ENCODE results near the gene SUSD6.

SUSD6 gene

DNA sequence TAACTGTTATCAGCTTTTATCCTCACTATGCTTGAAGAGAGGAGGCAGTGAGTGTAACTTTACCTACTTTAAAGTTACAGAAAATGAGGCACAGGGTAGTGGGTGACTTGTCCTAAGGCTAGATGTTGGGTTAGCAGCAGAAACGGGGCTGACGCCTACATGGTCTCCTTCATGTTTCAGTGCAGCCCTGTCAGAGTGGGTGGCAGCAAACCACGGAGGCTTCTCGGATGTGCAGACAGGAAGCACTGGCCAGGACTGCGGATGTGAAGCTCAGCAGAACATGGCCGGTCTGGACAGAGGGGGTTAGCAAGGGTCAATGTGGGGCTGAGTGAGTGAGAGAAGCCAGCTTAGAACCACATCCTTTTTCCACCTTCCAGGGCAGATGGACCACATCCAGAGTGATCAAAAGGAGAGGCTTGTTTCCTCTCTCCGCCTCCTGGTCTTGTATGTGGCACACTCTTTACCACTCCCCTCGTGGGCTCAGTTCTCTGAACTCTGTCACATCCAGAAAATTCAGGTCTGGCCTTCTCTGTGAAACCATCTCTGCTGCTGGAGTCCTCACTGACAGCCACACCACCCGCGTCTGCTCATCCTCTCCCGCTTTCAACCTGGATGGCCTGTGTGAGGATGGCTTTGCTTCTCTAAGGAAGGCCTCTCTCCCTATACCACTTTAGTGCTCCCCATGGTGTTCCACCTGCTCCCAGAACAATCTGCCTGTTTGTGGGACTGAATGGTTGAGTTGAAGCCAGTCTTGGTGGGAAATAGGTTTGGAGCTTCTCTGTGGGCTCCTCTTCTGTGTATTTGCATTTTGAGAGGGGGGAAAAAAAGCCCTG lies 14.1 kb downstream of the SUSD6 start:
- TF ChIP-seq, protein P1, sequence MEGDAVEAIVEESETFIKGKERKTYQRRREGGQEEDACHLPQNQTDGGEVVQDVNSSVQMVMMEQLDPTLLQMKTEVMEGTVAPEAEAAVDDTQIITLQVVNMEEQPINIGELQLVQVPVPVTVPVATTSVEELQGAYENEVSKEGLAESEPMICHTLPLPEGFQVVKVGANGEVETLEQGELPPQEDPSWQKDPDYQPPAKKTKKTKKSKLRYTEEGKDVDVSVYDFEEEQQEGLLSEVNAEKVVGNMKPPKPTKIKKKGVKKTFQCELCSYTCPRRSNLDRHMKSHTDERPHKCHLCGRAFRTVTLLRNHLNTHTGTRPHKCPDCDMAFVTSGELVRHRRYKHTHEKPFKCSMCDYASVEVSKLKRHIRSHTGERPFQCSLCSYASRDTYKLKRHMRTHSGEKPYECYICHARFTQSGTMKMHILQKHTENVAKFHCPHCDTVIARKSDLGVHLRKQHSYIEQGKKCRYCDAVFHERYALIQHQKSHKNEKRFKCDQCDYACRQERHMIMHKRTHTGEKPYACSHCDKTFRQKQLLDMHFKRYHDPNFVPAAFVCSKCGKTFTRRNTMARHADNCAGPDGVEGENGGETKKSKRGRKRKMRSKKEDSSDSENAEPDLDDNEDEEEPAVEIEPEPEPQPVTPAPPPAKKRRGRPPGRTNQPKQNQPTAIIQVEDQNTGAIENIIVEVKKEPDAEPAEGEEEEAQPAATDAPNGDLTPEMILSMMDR (IDR thresholded peaks at IDR 0.05; ENCODE audit: insufficient read depth, low read length, poor library complexity, severe bottlenecking) = no peak
- Histone ChIP-seq H3K4me3 (replicated peaks; ENCODE audit: low read depth, low read length) (peak overlapping the region; percentile 34), H3K36me3 (ENCODE audit: control insufficient read depth, insufficient read depth, low read length) (peaks cover 2% of the 10 kb centered on the region), H3K27me3 (replicated peaks; ENCODE audit: control insufficient read depth, insufficient read depth, low read length) (no peaks in the 10 kb centered on the region)
- peak; percentile 76 for DNase-seq (ENCODE audit: extremely low read depth, insufficient read length)

GRCh38 chr14:69626132-69626500 lies 14.7 kb downstream of the SUSD6 start:
- H3K4me3 ChIP-seq (replicated peaks; ENCODE audit: low read depth, low read length) = no peak overlapping the region
- no peak for DNase-seq (ENCODE audit: extremely low read depth, insufficient read length)
- TF ChIP-seq, protein P1 (IDR thresholded peaks at IDR 0.05; ENCODE audit: insufficient read depth, low read length, poor library complexity, severe bottlenecking) = no peak

DNA sequence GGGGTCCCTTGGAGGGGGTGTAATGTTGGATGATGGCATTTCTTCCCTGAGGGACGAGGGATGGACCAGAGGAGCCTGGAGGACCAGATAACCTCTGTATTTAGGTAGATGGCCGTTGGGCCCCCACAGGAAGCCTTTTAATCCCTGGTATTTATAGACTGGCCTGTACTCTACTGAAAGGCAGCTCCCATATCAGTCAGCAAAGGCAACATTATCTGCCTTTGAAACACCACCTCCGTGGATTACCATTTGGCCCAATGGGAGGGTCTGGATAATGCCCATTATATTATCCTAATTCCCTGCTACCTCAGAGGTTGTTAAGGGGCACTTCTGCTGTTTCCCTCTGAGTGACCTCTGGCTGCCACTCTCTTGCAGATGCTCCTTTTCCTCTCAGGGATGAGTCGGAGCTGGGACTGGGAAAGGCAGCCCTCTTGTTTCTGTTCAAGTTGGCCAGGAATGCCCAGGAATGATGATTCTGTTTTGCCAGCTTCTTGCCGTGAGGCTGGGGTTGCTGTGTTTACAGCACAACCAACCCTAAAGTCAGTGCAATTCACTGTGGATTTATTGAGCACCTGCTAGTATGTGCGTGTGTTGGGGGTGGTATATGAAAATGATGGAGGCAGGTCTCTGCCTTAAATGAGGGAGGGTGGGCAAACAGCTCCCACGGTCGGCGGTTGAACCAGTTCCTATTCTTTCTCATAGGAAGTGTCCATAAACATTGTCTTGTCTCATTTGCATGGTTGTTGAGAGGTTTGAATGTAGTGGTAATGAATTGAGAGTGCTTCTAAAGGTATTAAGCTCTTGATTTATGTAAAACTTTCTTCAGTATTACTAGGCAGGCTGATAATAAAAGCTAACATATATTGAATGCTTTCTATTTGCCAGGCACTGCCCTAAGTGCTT lies 18.1 kb downstream of the SUSD6 start:
- TF ChIP-seq, protein P1 (IDR thresholded peaks at IDR 0.05; ENCODE audit: insufficient read depth, low read length, poor library complexity, severe bottlenecking) = no peak
- Histone ChIP-seq H3K36me3 (ENCODE audit: control insufficient read depth, insufficient read depth, low read length) (peaks cover 2% of the 10 kb centered on the region; the same call in 1 of the 2 replicates), H3K27me3 (replicated peaks; ENCODE audit: control insufficient read depth, insufficient read depth, low read length) (no peaks in the 10 kb centered on the region), H3K4me3 (replicated peaks; ENCODE audit: low read depth, low read length) (peak overlapping the region; percentile 38)
- no peak for DNase-seq (ENCODE audit: extremely low read depth, insufficient read length)

More at GRCh38 chr14:69626132-69626500, 14.7 kb downstream of the SUSD6 start:
- H3K36me3 ChIP-seq (ENCODE audit: control insufficient read depth, insufficient read depth, low read length) = peaks cover 2% of the 10 kb centered on the region
- no peaks in the 10 kb centered on the region for H3K27me3 ChIP-seq (replicated peaks; ENCODE audit: control insufficient read depth, insufficient read depth, low read length)

- DNase-seq (ENCODE audit: extremely low read depth, insufficient read length) = no peak
- TF ChIP-seq, protein P1 (IDR thresholded peaks at IDR 0.05; ENCODE audit: insufficient read depth, low read length, poor library complexity, severe bottlenecking) = no peak
- 0 out of 2 replicates have a peak overlapping the region, but pooled peaks have one; percentile 6 for H3K4me3 ChIP-seq (replicated peaks; ENCODE audit: low read depth, low read length)
- H3K27me3 ChIP-seq (replicated peaks; ENCODE audit: control insufficient read depth, insufficient read depth, low read length) = no peaks in the 10 kb centered on the region
- peaks cover 2% of the 10 kb centered on the region; the same call in 1 of the 2 replicates for H3K36me3 ChIP-seq (ENCODE audit: control insufficient read depth, insufficient read depth, low read length)
Observed at GRCh38 chr14:69630360-69630759, 19.0 kb downstream of the SUSD6 start.

DNA sequence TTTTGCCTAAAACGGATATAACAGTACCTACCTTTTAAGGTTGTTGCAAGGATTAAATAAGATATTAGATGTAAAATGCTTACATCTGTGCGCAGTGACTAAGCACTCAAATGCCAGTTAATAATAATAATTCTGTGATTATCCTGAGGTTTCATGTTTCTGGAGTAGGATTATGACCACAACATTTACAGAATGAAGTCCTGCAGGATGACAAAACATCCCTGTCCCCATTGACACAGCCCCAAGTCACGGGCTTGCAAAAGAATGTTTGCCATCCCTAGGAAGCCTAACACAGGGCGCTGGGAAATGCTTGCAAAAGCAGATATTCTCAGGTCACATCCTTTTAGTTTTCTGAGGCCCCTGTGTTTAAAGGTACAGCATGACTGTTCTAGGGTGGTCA lies 20.1 kb downstream of the SUSD6 start:
- TF ChIP-seq, protein P1 (IDR thresholded peaks at IDR 0.05; ENCODE audit: insufficient read depth, low read length, poor library complexity, severe bottlenecking) = no peak
- H3K4me3 ChIP-seq (replicated peaks; ENCODE audit: low read depth, low read length) = no peak overlapping the region
- H3K36me3 ChIP-seq (ENCODE audit: control insufficient read depth, insufficient read depth, low read length) = peaks cover 1% of the 10 kb centered on the region; the same call in 1 of the 2 replicates
- DNase-seq (ENCODE audit: extremely low read depth, insufficient read length) = no peak
- no peaks in the 10 kb centered on the region for H3K27me3 ChIP-seq (replicated peaks; ENCODE audit: control insufficient read depth, insufficient read depth, low read length)
